ENCODE data around the gene ZDHHC8.
A peak's percentile ranks its signal among the peaks of the same experiment; 100 is the strongest.

ZDHHC8 gene

DNA sequence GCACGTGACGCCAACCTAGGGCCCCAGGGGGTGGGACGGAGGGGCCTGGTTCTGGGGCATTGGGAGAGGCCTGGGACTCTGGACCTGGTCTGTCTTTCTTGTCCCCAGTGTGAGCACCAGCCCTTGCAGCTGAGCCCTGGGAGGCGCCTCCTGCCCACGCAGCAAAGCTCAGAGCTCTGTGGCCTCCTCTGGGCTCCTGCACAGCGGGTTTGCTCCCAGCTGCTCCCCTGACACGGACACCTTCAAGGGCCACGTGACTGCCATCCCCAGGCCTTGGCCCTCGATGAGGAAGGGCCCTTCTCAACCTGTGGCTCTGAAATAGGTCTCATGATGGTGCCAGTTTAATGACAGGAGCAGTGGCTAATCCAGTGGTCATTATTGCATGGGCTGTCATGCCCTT, 50.8 kb downstream of the ZDHHC8 start:
- no peaks in the 10 kb centered on the region for H3K36me3 Mint-ChIP-seq (ENCODE audit: low read depth)
- H3K4me1 Mint-ChIP-seq: peaks cover under 1% of the 10 kb centered on the region
- peaks cover 12% of the 10 kb centered on the region for H3K27me3 Mint-ChIP-seq (ENCODE audit: low read depth)
- no peak overlapping the region for H3K27ac Mint-ChIP-seq
- no peak overlapping the region for H3K4me3 Mint-ChIP-seq
- TF ChIP-seq, protein P1, sequence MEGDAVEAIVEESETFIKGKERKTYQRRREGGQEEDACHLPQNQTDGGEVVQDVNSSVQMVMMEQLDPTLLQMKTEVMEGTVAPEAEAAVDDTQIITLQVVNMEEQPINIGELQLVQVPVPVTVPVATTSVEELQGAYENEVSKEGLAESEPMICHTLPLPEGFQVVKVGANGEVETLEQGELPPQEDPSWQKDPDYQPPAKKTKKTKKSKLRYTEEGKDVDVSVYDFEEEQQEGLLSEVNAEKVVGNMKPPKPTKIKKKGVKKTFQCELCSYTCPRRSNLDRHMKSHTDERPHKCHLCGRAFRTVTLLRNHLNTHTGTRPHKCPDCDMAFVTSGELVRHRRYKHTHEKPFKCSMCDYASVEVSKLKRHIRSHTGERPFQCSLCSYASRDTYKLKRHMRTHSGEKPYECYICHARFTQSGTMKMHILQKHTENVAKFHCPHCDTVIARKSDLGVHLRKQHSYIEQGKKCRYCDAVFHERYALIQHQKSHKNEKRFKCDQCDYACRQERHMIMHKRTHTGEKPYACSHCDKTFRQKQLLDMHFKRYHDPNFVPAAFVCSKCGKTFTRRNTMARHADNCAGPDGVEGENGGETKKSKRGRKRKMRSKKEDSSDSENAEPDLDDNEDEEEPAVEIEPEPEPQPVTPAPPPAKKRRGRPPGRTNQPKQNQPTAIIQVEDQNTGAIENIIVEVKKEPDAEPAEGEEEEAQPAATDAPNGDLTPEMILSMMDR (IDR thresholded peaks at IDR 0.05; ENCODE audit: unreplicated experiment in 3 of 3): no peak
- H3K9me3 Mint-ChIP-seq: no peaks in the 10 kb centered on the region

DNA sequence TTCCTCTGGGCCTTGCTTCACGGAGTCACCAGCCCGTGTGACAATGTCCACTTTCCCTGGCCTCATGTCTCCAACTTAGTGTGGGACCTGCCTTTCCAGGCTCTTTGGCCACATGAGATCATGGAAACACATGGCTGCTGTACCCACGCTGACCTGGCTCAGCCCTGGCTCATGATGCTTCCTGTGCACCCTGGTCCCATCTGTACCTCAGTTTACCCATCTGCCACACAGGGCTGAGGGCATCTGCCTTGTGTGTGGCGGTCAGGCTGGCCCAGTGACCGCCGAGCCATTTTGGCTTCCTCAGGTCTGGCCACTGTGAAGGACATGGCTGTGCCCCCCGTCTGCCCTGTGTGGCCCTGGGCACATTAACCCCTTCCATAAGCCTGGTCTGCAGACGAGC, 51.5 kb downstream of the ZDHHC8 start:
- TF ChIP-seq, protein P1 (IDR thresholded peaks at IDR 0.05; ENCODE audit: unreplicated experiment in 3 of 3): no peak
- no peak overlapping the region for H3K4me3 Mint-ChIP-seq
- peak overlapping the region in 1 of 3 experiments; percentile 21 for H3K27ac Mint-ChIP-seq
- no peaks in the 10 kb centered on the region for H3K4me1 Mint-ChIP-seq
- no peaks in the 10 kb centered on the region for H3K9me3 Mint-ChIP-seq
- peaks cover 10% of the 10 kb centered on the region for H3K27me3 Mint-ChIP-seq (ENCODE audit: low read depth)
- H3K36me3 Mint-ChIP-seq (ENCODE audit: low read depth): no peaks in the 10 kb centered on the region

DNA sequence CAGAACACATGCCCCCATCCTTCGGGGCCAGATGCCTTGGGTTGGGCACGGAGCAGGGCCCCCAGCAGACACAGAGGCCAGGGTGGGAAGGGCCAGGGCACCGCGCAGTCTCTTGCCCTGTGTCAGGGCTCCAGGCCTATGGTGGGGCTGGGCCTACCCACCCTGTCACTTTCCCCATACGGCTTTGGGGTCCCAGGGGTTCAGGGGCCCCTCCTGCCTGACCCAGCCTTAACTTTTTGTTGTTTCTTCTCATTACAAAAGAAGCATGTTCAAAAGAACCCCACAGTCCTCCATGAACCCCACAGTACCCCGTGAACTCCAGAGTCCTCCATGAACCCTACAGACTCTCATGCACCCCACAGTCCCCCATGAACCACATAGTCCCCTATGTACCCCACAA, 52.2 kb downstream of the ZDHHC8 start:
- H3K27me3 Mint-ChIP-seq (ENCODE audit: low read depth): peaks cover 10% of the 10 kb centered on the region
- no peaks in the 10 kb centered on the region for H3K36me3 Mint-ChIP-seq (ENCODE audit: low read depth)

DNA sequence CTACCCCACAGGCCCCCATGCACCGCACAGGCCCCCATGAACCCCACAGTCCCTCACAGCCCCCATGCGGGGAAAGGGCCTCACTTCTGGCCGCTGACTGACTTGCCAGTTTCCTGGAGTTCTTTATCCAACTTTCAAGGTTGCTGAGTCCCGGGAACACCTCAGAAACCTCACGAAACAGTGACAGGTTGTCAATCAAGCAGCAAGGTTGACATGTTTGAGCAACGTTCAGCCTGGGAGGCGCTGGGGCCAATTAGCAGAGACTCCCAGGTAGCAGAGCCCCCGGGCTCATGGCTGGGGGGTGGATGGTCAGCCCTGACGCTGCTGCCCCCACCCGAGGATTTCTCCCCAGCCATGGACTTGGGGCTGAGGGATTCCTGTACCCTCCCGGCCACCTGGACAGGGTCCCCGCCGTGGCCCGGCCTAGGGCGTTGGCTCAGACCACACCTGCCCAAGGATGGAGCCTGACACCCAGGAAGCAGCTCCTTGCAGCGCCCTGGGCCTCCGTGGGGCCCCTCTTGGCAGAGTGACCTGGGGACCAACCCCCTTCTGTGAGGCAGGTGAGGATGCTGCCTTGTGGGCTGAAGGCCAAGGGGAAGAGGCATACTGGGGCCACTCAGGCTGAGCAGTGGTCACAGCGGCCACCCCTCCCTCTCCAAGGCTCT, 53.0 kb downstream of the ZDHHC8 start:
- Mint-ChIP-seq H3K4me3 (no peak overlapping the region), H3K27ac (no peak overlapping the region), H3K36me3 (ENCODE audit: low read depth) (no peaks in the 10 kb centered on the region), H3K27me3 (ENCODE audit: low read depth) (peaks cover 16% of the 10 kb centered on the region), H3K4me1 (no peaks in the 10 kb centered on the region), H3K9me3 (no peaks in the 10 kb centered on the region)
- TF ChIP-seq, protein P1 (IDR thresholded peaks at IDR 0.05; ENCODE audit: unreplicated experiment in 3 of 3): no peak

More for the DNA sequence above, 52.2 kb downstream of the ZDHHC8 start:
- Mint-ChIP-seq H3K9me3 (no peaks in the 10 kb centered on the region), H3K27ac (no peak overlapping the region), H3K4me3 (no peak overlapping the region), H3K4me1 (no peaks in the 10 kb centered on the region)
- TF ChIP-seq, protein P1 (IDR thresholded peaks at IDR 0.05; ENCODE audit: unreplicated experiment in 3 of 3): no peak

DNA sequence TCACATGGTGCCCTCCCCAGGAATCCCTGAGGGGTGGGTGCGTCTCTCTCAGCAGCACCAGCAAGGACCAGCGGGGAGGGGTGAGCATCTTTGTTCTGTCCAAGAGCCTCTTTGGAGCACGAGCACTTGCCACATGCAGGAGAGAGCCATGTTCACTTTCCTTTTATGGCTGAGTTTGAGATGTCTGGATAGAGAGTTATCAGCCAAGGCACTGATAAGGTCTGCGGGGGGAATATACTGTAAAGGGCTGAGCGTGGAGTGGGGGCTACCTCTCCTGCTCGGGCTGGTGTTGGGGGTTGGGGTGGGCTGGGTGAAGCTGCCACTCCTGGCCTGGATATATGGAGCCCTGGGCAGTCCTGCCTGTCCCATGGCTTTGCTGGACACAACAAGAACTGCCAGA, 54.1 kb downstream of the ZDHHC8 start:
- Mint-ChIP-seq H3K27me3 (ENCODE audit: low read depth) (peaks cover 25% of the 10 kb centered on the region), H3K4me1 (no peaks in the 10 kb centered on the region), H3K36me3 (ENCODE audit: low read depth) (no peaks in the 10 kb centered on the region), H3K4me3 (no peak overlapping the region), H3K9me3 (no peaks in the 10 kb centered on the region), H3K27ac (no peak overlapping the region)
- TF ChIP-seq, protein P1 (IDR thresholded peaks at IDR 0.05; ENCODE audit: unreplicated experiment in 3 of 3): no peak

DNA sequence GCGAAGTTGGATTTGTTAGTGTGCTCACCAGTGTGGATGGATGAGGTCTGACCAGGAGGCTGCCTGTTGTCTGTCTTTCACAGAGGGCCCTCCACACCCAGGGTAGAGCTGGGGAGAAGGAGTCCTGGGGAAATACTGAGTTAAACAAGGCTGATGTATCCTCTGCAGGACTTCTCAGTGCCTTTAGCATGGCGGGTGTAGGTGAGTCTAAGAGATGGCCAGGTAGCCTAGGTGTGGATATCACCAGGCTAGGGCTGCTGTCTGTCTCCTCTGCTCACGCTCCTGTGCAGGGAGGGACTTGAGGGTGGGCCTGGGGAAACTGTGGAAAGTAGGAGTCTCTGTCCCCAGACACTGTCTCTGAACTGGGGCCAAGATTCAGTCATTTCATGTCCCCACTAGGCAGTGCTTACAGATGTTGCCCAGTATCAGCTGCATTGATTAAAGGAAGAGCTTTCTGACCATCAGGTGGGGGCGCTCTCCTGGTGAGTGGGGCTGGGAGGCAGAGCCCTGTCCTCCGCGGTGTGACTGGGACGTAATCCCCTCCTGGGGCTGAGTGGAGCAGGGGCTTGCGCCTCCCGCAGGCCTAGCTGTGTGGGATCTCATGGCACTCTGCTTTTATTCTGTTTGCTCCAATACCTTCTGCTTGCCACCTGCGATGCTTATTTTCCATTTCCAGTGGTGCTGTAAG, 54.7 kb downstream of the ZDHHC8 start:
- H3K27me3 Mint-ChIP-seq (ENCODE audit: low read depth): peaks cover 25% of the 10 kb centered on the region
- H3K4me1 Mint-ChIP-seq: no peaks in the 10 kb centered on the region
- no peak overlapping the region for H3K27ac Mint-ChIP-seq
- TF ChIP-seq, protein P1 (IDR thresholded peaks at IDR 0.05; ENCODE audit: unreplicated experiment in 3 of 3): no peak
- H3K4me3 Mint-ChIP-seq: no peak overlapping the region
- H3K9me3 Mint-ChIP-seq: no peaks in the 10 kb centered on the region
- H3K36me3 Mint-ChIP-seq (ENCODE audit: low read depth): no peaks in the 10 kb centered on the region

Data from nephron (organoid).